Ramos (cell line): ENCODE results near the gene ARHGDIA.

Source experiments
- in situ Hi-C: fragments of 300-500 bp; cut with MboI; formaldehyde crosslinking; loops from one replicate; pipeline ENCODE4 v1.14.3; 2022; ENCODE audit warnings: low sequenced_read_pairs; ENCODE audit not compliant: unreplicated experiment

ARHGDIA gene

GRCh38 chr17:81866440-81867169 lies 4.5 kb downstream of the ARHGDIA start:
- in situ Hi-C loops = no loop called here

GRCh38 chr17:81865733-81866439 lies 5.3 kb downstream of the ARHGDIA start:
- in situ Hi-C loops = no loop called here

DNA sequence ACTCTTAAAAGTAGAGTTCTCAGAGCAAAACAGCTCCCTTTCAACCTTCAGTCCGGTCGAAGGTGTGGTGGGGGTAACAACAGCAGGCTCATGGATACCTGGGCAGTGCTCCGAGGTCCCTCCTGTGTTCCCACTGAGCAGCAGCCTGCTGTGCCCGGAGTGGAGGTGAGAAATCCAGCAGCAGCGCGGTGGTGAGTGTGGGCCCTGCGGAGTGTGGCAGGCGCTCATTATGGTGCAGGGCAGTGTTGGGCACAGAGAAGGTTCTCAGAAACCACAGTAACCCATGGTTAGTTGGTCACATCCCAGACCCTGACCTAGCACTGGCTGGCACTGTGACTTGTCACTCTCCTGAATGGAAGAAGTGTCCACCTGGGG lies 5.8 kb downstream of the ARHGDIA start:
- in situ Hi-C loops = no loop called here

- in situ Hi-C loops = no loop called here
These were observed 7.0 kb downstream of the ARHGDIA start for GRCh38 chr17:81863833-81864768.

DNA sequence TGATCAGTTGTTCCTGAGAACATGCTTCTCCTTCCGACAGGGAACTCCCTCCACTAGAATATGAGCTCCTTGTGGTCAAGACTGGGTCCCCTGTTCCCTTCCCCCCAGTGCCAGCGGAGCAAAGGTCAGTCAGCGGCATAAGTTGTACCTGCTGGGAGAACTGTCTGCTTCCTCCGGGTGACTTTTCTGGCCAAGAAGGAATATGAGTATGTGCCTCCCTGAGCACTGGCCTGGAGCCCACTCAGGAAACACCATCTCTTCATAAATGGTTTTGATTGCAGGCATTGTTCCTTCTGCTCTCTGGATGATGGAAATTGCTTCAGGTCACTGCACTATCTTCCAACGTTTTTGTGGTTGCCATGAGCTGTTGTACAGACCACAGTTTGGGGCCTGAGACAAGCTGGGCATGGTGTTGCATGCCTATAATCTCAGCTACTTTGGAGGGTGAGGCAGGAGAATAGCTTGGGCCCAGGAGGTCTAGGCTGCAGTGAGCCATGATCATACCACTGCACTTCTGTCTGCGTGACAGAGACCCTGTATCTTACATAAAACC lies 7.9 kb downstream of the ARHGDIA start:
- in situ Hi-C loops = no loop called here

- in situ Hi-C loops = no loop called here
These were observed 10.2 kb downstream of the ARHGDIA start for GRCh38 chr17:81860756-81861568.

DNA sequence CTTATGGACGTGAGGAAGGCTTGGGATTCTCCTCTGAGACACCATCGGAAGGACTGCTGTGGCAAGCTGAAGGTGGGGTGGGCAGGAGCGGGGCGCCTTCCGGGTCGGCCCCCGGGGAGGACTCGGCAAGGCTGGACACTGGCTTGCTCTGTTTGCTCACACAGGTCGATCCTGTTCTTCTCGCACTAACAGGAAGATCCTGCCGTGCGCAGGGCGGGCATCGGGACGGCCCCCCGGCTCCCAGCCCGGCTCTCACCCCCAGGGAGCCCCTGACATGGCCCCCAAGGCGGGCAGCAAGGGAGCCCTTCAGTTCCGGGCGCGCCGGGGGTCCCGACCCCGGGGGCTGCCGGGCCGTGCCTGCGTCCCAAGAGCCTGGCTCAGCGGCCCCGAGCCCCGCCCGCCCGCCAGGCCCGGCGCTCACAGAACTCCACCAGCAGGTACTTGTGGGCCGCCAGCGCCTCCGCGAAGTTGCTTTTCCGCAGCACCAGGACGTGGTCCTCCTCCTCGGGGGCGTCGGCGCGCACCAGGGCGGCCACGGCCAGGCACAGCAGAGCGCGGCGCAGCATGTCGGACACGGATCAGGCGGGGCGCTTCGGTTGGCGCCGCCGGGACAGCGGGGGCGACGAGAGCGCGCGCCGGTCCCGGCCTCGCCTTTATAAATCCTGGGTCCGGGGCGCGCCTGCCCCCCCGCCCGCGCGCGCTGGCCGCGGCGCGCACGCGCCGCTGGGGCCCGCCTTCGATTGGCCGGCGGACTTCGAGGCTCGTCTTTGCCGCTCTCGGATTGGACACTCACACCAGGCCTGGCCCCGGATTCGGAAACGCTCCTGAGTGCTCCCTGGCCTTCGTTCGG lies 11.0 kb downstream of the ARHGDIA start, which contains the start of gene P4HB:
Gene P4HB, minus strand, starts transcription at position 630 of the 850 bp plus-strand sequence. Its CDS starts 64 bp downstream, at position 566.
- in situ Hi-C loops = no loop called here

DNA sequence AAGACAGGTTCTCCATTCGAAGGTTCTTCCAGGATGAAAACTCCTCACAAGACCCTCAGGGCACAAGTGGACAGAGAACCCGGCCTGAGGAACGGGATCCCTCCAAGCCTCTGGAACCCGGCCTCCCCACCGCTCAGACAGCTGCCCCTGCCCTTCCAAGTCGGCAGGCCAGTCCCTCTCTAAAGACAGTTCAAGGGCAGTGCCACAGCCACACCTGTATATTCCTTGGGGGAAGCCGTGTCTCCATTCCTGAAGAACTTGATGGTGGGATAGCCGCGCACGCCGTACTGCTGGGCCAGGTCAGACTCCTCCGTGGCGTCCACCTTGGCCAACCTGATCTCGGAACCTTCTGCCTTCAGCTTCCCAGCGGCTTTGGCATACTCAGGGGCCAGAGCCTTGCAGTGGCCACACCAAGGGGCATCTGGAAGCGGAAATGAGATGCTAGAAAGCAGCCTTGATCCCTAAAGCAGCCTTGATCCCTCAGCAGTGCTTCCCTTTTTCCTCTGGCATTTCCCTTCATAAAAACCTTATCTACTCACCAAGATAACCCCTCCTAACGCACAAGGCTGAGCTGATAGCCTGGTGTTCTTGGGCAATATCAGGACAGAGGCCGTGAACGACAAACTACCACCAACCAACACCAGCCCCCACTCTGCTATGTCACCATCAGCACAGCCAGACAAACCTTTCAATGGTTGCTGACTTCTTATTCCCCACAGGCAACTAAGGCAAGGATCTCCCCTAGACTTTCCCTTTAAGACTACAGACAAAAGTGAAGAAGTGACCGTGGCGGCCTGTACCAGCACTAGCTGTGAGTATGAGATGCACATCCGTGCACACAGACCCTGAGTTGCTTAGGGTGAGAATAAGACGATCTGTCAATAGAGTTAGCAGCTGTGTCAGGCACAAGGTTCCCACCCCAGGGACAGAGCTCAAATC lies 11.9 kb downstream of the ARHGDIA start:
- in situ Hi-C loops = no loop called here

GRCh38 chr17:81858170-81858966 lies 12.8 kb downstream of the ARHGDIA start:
- in situ Hi-C loops = no loop called here

GRCh38 chr17:81854974-81855774 lies 16.0 kb downstream of the ARHGDIA start:
- in situ Hi-C loops = no loop called here

- in situ Hi-C loops = no loop called here
These were observed 18.9 kb downstream of the ARHGDIA start for GRCh38 chr17:81852237-81852636.

DNA sequence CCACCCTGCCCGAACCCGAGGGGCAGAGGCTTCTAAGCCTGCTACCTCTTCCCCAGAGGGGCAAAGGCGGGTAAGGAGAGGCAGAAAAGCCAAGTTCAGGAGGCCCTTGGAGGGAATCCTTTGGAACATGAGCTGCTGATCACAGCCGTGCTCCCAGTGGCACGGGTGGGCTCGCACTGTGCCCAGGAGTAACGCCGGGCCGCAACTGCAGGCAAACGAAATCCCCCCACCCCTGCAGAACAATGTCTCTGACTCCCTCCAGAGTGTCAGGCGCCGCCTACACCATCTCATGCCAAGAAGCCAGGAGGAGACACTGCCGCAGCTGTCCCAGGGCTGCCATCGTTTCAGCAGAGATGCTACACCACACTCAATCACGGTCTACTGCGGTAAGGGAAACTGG lies 19.7 kb downstream of the ARHGDIA start:
- in situ Hi-C loops = no loop called here

- in situ Hi-C loops = no loop called here
These were observed 21.7 kb downstream of the ARHGDIA start for GRCh38 chr17:81849457-81849856.

- in situ Hi-C loops = no loop called here
These were observed 24.1 kb downstream of the ARHGDIA start for GRCh38 chr17:81846743-81847689.
